Measurements from ENCODE around the gene STK33.

STK33 gene

GRCh38 chr11:8564526-8564925 is 29.5 kb downstream of the STK33 start:
- DNase-seq (ENCODE audit: low read depth): no peak
- TF ChIP-seq CTCF (IDR thresholded peaks at IDR 0.05; ENCODE audit: low read depth, low read length, missing control alignments): no peak
- no peak overlapping the region for H3K4me3 ChIP-seq (ENCODE audit: low read depth, low read length)
- in situ Hi-C loops (cut with HindIII; ENCODE audit: low sequenced_read_pairs): no loop called here

GRCh38 chr11:8561461-8561860 is 32.6 kb downstream of the STK33 start:
- no peak overlapping the region for H3K4me3 ChIP-seq (ENCODE audit: low read depth, low read length)
- no peak for DNase-seq (ENCODE audit: low read depth)
- no peak for TF ChIP-seq CTCF (IDR thresholded peaks at IDR 0.05; ENCODE audit: low read depth, low read length, missing control alignments)
- in situ Hi-C loops (cut with HindIII; ENCODE audit: low sequenced_read_pairs): no loop called here

- in situ Hi-C loops (cut with HindIII; ENCODE audit: low sequenced_read_pairs): no loop called here
- TF ChIP-seq CTCF (IDR thresholded peaks at IDR 0.05; ENCODE audit: low read depth, low read length, missing control alignments): no peak
- no peak for DNase-seq (ENCODE audit: low read depth)
- no peak overlapping the region for H3K4me3 ChIP-seq (ENCODE audit: low read depth, low read length)
Observed at GRCh38 chr11:8558436-8558835, 35.6 kb downstream of the STK33 start.

GRCh38 chr11:8545698-8546366 is 48.2 kb downstream of the STK33 start:
- no peak for TF ChIP-seq CTCF (IDR thresholded peaks at IDR 0.05; ENCODE audit: low read depth, low read length, missing control alignments)
- in situ Hi-C loops (cut with HindIII; ENCODE audit: low sequenced_read_pairs): no loop called here
- no peak overlapping the region for H3K4me3 ChIP-seq (ENCODE audit: low read depth, low read length)
- no peak for DNase-seq (ENCODE audit: low read depth)

GRCh38 chr11:8544807-8545206 is 49.2 kb downstream of the STK33 start:
- no peak overlapping the region for H3K4me3 ChIP-seq (ENCODE audit: low read depth, low read length)
- no peak for DNase-seq (ENCODE audit: low read depth)
- TF ChIP-seq CTCF (IDR thresholded peaks at IDR 0.05; ENCODE audit: low read depth, low read length, missing control alignments): no peak
- in situ Hi-C loops (cut with HindIII; ENCODE audit: low sequenced_read_pairs): no loop called here

GRCh38 chr11:8543278-8543677 is 50.8 kb downstream of the STK33 start:
- H3K4me3 ChIP-seq (ENCODE audit: low read depth, low read length): no peak overlapping the region
- no peak for DNase-seq (ENCODE audit: low read depth)
- TF ChIP-seq CTCF (IDR thresholded peaks at IDR 0.05; ENCODE audit: low read depth, low read length, missing control alignments): no peak
- in situ Hi-C loops (cut with HindIII; ENCODE audit: low sequenced_read_pairs): no loop called here
